Stimulated activated CD8-positive, alpha-beta memory T cell treated with anti-CD3 and anti-CD28 coated beads, Interleukin-4, amount 100 ng/mL, for 4 hours (primary cell): ENCODE data around the gene GRHPR.

Experiments
- DNase-seq, 2 donors: peaks; one replicate each; pipeline ENCODE4 v3.0.0-alpha.2; 2020; ENCODE audit warnings: low read depth in 2 of 2, low spot score in 1 of 2

The GRHPR gene

DNA sequence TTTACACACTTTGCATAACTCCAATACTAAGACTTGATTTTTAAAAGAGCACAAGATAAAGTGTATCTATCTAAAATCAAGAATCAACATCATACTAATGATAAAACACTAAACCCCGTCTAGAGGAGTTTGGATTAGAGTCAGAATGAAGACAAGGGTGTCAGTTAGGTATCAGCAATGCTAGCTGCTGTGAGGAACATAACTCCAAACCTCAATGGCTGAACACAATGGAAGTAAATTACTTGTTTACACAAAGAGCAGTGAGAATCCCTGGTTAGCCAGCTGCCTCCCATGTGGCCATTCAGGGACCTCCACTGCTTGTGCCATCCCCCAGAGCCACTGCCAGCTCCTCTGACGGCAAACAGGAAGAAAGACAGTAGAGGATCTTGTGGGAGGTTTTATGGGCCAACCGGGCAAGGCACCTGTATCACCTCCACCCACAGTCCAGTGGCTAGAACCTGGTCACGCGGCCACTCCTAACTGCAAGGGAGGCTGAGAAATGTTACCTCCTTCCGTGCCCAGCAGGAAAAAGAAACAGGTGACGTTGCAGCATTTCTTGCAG, 24.0 kb upstream of the GRHPR start:
- DNase-seq: no peak

DNA sequence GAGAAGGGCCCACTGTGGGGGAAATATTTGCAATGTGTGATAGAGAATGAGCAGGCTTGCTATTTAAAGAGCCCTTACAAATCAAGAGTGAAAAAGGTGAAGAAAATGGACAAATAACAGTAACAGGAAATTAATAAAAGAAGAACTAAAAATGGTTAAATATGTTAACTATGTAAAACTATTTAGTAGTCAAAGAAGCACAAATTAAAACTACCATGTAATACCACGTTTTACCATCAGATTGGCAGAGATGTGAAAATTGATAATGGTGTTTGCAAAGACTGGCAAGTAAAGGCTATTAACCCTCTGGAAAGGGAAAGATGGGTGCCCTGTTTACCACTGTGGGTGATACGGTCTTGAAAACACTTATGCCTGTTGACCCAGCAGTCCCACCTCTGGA, 23.2 kb upstream of the GRHPR start:
- DNase-seq: no peak

DNA sequence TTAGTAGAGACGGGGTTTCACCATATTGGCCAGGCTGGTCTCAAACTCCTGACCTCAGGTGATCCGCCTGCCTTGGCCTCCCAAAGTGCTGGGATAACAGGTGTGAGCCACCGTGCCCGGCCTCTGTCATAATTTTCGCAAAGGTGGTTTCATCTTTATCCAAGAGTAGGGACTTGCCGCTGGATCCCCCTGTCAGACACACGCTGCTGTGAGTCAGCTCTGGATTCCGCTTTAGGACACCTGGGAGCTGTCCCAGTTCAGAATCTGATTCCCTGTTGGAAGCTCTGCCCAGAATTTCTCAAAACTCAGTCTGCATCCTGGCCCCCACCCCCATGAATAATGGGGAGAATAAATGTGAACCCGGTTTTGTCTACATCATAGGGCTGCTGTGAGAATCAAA, 17.9 kb upstream of the GRHPR start:
- DNase-seq: no peak

DNA sequence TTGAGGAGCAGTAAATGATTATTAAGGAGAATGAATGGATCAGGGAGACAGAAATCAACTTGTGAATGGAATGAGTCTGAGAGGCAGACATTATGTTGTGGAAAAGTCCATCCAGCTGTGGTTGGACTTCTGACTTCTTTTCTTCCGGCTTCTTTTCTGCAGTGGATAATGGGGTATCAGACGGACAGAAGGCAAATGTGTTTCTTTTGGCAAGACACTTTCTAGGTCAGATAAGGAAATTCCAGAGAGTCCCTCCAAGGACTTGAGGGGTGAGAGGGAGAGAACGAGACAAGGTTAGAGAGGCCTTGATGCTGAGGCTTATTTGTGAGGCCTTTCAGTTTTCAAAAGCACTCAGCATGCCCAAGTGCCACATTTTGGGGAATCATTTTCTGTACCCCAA, 17.1 kb upstream of the GRHPR start:
- DNase-seq: no peak

DNA sequence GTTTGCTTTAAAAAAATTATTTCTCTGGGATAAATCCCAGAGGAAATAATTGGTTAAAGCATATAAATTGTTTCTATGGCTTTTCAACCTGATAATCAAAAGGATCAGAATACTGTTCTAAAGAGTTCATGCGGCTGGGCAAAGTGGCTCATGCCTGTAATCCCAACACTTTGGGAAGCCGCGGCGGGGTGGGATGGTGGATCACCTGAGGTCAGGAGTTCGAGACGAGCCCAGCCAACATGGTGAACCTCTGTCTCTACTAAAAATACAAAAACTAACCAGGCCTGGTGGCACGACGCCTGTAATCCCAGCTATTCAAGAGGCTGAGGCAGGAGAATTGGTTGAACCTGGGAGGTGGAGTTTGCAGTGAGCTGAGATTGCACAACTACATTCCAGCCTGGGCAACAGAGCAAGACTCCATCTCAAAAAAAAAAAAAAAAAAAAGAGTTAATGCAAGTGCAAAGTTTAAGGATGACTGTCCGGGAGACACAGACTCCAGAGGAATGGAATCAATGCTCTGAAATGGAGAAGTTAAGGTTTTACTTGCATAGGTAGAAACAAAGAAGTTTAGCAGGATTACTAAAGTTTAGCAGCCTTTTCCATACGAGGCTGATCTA, 16.6 kb upstream of the GRHPR start:
- DNase-seq: no peak

DNA sequence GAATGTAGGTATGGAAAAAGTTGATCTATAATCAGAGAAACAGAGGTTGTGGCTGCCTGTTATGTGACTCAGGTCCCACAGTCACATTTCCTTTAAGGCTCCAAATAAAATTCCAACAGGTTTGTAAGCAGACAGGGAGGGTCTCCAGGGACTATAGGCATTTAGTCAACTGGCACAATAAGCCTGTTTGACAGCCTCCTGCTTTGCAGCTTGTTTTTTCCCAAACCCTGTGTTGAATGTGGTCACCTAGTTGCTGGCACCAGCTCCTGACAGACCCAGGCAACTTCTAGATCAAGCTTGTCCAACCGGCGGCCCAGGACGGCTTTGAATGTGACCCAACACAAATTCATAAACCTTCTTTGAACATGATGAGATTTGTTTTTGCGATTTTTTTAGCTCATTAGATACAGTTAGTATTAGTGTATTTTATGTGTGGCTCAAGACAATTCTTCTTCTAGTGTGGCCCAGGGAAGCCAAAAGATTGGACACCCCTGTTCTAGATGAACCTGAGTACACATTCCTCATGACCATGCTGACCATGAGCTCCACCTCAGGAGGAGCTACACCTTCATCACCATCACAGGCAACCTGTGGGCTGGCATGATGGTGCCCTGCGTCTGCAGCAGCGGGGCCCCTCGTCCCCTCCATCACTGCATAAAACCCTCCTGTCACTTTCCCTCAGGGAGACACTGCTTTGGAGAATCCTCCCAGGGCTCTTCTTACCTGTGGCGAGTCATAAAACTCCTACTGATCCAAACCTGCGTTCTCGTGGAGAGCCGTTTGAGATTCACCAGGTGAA, 15.7 kb upstream of the GRHPR start:
- DNase-seq: no peak

DNA sequence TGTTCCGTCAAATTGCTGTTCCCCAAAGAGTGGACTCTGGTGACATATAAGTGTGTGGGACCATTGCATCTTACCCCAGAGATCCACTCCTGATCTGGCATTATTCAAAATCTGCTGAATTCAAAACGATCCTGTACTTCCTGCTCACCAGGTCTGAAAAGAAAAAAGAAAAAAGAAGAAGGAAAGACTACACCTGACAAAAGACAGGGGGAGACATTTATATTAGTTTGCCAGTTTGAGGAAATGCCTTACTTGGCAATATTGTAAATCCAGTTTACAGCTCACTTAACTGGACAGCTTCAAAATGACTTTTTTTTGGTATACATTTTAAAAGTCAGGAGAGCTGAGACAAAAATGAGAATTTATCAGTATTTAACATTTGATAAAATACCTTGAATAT, 15.0 kb upstream of the GRHPR start:
- no peak for DNase-seq

DNA sequence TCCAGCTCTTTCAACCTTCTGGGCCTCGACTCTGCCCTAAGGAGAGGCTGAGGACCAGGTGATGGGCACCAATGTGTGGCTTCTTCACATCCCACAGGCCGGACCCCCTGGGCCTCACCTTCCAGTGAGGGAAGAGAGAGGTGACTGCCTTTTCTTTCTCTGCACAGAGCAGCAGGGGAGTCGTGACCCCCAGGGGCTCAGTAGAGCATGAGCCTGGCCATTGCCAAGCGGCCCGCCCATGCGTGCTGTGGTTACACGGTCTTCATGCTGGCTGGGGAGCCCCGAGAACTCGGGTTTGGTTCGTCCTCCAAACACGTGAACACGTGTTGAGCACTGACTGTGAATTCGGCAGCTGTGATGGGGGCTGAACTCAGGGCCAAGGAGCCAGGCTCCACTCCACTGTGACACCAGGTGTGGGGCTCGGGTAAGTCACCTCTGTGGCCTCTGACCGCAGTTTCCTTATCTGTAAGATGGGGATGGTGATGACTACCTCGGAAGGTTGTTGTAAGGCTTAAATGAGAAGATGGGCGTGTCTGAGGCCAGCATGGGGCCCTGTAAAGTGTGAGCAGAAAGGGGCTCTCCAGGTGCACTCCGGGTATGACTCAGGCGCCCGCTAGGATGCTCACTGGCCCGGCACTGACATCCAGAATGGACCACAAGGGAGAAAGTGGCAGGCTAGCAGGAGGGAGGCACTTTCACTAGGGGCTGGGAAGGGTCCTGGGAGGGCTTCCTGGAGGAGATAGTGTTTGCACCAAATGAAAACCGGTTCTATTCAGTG, 13.4 kb upstream of the GRHPR start:
- DNase-seq: peak; percentile 21 to 37

DNA sequence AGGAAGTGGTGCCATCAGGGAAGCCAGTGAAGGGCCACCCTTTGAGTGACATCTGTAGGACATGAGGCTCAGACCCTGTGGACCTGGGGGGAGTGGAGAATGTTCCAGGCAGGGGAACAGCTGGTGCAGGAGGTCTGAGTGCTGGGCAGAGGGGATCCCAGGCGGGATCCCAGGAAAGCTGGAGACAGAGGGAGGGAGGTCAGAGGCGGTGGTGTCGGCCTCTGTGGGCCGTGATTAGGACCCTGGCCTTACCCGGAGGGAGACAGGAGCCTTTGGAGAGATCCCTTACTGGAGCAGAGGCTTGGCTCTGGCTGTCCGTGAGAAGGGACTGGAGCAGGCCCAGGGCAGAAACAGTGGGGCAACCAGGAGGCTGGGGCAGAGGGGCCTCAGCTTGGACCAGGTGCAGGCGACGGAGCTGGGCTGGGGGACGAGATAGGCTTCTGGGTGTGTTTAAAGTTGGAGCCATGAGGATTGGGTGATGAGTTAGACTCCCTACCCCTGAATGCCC, 12.1 kb upstream of the GRHPR start:
- no peak for DNase-seq

DNA sequence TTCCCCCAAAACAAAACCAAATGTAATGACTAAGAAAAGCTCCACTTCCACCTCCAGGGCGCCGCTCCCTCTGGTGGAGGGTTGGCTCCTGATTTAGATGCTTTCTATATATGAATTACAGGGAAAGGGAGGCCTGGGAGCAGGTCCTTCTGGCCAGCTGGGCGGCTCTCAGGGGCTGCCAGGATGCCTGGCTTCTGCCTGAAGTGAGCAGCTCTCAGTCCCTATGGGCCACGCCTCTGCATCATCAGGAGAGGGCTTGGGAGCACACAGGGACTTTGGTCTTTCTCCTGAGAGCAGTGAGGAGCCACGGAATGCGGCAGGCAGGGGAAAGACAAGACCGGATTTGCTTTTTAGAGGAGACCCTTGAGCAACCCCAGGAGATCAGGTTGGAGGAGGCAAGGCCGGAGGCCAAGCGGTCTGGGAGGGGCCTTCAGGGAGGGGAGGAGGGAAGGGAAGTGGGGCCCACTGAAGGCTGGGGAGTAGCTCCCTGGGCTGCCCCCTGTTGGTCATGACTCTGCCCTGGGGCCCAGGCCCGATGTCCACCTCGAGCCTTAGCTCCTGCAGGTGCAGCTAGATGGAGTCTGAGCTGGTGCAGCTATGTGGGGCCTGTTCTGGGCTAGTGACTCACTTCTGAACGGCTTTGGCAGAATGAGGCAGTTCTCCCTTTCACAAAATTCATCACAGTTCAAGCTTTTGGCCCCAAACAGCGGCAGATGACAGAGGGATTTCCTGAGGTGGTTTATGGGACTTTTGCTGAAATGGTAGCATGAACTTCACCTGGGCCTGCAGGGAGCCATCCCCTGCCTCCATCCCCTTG, 11.3 kb upstream of the GRHPR start:
- DNase-seq: no peak

DNA sequence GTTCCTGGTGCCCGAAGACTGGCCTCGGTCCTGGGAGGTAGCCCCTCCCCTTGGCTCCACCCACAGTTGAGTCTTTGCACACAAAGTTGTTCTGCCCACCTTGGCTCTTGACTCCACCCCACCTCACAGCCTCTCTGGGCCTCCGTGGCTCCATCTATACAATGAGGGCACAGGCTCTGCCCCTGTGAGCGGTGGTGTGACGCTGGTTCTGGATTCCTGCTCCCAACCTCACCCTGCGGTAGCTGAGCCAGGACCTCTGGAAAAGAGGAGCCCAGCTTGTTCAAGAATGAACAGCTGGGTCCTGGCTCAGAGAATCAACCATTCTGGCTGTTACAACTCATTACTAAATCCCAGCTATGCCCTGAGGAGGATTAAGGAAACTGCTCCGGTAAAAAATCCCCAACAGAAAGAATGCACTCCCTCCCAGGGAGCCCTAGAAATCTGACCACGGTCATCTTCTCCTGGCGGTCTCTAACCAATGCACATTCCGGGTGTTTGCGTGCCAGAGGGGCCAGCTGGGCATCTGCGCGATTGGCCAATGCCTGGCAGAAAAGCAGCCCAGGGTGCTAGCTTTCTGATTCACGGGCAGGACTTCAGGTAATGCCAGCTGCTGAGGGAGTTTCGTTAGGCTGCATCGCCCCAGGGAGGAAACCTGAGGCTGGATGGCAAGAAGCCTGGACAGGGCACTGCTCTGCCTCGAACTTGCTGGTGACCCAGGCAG, 9.9 kb upstream of the GRHPR start:
- DNase-seq: no peak

DNA sequence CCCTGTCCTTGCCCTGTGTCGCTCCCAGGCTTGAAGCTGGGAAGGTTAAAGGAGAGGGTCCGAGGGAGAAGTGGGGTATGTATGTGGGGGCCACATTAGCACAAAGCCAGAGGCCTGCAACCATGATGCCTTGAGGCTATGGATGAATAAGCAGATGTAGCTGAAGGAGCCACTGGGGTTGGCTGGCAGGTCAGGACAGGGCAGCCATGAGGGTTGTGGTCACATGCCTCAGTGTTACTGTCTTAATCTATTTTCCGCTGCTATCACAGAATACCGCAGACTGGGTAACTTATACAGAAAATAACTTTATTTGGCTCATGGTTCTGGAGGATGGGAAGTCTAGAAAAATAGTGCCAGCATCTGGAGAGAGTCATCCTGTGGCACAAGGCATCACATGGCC, 9.2 kb upstream of the GRHPR start:
- no peak for DNase-seq

DNA sequence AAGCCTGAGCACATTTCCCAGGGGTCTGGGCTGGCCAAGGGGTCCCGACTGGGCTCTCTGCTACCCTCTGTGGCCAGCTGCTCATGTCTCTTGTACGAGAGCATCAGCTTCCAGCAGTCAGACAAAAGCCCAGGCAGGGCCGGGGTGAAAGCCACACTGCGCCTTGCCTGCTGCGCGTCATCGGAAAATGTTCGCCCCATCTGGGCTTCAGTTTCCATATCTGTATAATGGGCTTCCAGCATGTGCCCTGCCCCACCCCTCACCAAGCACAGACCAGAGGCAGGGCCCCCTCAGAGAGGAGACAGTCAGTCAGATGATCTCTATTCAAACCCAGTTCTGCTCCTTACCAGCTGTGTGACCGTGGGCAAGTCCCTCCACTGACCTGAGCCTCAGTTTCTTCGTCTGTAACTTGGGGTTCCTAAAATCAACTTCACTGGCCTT, 8.0 kb upstream of the GRHPR start:
- no peak for DNase-seq

DNA sequence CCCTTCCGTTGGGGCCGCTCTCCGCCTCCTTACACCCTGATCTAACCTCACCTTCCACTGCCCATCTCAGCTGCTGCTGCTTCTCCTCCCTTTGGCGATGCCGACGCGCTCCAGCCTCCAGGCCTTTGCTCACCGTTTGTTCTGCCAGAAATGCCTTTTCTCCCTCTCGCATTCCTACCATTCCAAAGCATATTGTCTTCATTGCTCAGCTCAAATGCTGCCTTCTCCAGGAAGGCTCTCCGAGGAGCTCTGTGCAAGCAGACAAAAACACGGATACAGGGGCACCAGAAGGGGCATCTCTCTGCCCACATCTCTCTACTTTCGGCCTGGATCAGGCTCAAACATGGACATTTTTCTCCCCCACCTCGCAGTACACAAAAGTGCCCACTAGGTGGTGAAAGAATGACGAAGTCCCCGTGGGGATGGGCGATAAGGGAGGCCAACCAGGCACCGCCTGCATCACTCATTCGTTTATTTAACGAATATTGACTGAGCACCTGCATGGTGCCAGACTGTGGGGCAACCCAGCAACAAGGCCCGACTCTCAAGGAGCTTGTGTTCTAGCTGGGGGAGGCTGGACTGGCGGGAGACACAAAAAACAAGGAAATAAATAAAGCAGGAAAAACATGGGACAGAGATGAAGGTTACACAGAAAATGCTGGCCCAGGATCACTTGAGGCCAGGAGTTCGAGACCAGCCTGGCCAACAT, 7.3 kb upstream of the GRHPR start:
- peak; percentile 40 to 64 for DNase-seq

DNA sequence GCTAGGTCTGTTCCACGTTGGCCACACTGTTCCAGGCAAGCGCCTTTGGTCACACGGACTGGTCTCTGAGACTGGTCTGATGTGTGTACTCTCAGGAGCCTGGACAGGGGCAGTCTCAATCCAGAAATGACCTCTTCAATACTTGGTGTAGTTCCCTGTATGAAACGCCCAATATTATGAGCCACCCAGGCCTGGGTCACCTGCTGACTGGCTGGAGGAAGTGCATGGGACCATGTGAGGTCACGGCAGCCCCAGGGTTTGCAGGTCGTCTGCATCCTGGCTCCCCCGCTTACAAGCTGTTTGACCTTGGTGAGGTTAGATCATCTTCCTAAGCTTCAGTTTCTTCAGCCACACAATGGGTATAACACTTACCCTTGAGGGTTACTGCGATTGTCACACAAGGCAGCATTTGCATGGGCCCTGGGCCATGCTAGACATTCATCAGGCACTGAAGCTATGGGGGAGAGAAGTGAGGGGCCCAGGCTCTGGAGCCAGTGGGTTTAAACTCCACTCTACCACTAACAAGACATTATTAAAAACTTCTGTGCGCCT, 5.2 kb upstream of the GRHPR start:
- no peak for DNase-seq

DNA sequence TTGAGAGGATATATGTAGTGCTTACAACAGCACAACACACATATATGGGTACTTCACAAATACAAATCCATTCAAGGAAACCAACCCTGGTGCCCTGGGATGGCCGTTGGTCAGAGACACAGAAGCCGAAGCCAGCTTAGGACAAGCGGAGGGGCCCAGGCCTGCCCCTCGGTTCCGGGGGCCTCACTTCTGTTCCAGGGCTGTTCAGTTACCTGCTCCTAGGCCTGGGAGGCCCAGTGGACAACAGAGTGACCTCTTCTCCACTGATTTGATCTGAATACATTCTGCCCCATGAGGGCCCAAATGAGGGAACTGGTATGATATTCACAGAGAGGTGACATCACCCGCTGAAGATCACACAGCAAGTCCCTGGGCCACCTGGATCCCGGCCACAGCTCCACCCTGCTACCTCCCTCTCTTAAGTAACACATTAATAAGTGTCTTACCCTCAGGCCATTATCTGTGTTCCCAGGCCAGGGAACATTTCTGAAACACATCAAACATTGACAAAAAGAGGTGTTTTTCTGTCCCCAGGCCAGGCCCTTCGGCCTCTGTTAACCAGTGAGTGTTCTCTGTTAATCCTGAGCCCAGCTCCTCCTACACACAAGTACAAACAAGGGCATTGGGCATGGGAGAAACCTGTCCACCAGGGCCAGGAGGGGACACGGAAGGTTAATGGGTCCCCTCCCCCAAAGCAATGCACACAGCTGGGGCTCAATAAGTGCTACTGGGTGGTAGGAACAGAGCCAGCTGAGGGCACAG, 4.5 kb upstream of the GRHPR start:
- DNase-seq: no peak

DNA sequence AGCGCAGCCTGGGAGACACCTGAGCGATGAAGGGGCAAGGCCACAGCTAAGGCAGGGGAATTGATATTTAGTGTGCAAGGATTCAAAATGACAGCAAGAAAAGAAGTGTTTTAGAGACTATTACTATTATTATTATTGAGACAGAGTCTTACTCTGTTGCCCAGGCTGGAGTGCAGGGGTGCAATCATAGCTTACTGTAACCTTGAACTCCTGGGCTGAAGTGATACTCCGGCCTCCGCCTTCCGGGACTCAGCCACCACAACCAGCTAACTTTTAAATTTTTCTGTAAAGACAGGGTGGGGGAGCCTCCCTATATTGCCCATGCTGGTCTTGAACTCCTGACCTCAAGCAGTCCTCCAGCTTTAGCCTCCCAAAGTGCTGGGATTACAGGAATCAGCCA, 3.3 kb upstream of the GRHPR start:
- DNase-seq: no peak
